ENCODE measurements around the gene EML3.
A peak's percentile ranks its signal among the peaks of the same experiment; 100 is the strongest.
"Not testable (repeated sequence)": the region's sequence is repeated elsewhere in the genome, so short reads cannot be mapped to it uniquely, and the experiment has no call there.

EML3 gene

GRCh38 chr11:62612366-62613290 is at the start of gene EML3, which contains the start of gene ROM1:
Gene EML3, minus strand, starts transcription at chr11:62612775. Its CDS starts 318 bp downstream, at chr11:62612457.
Gene ROM1, plus strand, starts transcription at chr11:62613257. Its CDS starts 25 bp downstream, at chr11:62613282.
- DNase-seq: no peak

- DNase-seq: no peak
Measured at GRCh38 chr11:62656796-62657429, 44.3 kb upstream of the EML3 start.

- DNase-seq: no peak
Measured at GRCh38 chr11:62654297-62654696, 41.7 kb upstream of the EML3 start.

GRCh38 chr11:62652161-62653006 is 39.8 kb upstream of the EML3 start:
- DNase-seq: no peak

GRCh38 chr11:62650283-62650682 is 37.7 kb upstream of the EML3 start:
- DNase-seq: not testable (repeated sequence)

GRCh38 chr11:62649486-62649885 is 36.9 kb upstream of the EML3 start:
- DNase-seq: no peak

GRCh38 chr11:62648967-62649364 is 36.4 kb upstream of the EML3 start:
- DNase-seq: no peak

- no peak for DNase-seq
Measured at GRCh38 chr11:62648185-62648966, 35.8 kb upstream of the EML3 start.

- DNase-seq: no peak
Measured at GRCh38 chr11:62647609-62648005, 35.0 kb upstream of the EML3 start.

GRCh38 chr11:62646825-62647608 is 34.4 kb upstream of the EML3 start:
- DNase-seq: no peak

- DNase-seq: peak; percentile 84
Measured at GRCh38 chr11:62645946-62646824, 33.6 kb upstream of the EML3 start, which contains the start of gene GANAB. Gene GANAB, minus strand, starts transcription at chr11:62646613. Its CDS starts 14 bp downstream, at chr11:62646599.

GRCh38 chr11:62645671-62645945 is 33.0 kb upstream of the EML3 start:
- DNase-seq: no peak

GRCh38 chr11:62644220-62644619 is 31.6 kb upstream of the EML3 start:
- DNase-seq: no peak

- DNase-seq: no peak
Measured at GRCh38 chr11:62632492-62632891, 19.9 kb upstream of the EML3 start.

GRCh38 chr11:62627713-62628112 is 15.1 kb upstream of the EML3 start:
- DNase-seq: no peak

GRCh38 chr11:62622476-62623089 is 10.0 kb upstream of the EML3 start:
- no peak for DNase-seq

- DNase-seq: peak; percentile 46
Measured at GRCh38 chr11:62621567-62622470, 9.2 kb upstream of the EML3 start, which contains the start of gene B3GAT3. Gene B3GAT3, minus strand, starts transcription at chr11:62621986. Its CDS starts 39 bp downstream, at chr11:62621947.

GRCh38 chr11:62621027-62621566 is 8.5 kb upstream of the EML3 start:
- DNase-seq: no peak
